H1 (cell line): ENCODE measurements around the gene ADAM12.

Experiments
- CTCF ChIP-seq, 3 experiments: IDR thresholded peaks; 1 replicate in 2 of 3; 2 replicates in 1 of 3; pipeline versions ENCODE4 v1.5.1 to v1.6.1; 2011; ENCODE audit warnings: low read length in 3 of 3, mild to moderate bottlenecking in 3 of 3, inconsistent platforms in 2 of 3, low read depth in 1 of 3, moderate library complexity in 1 of 3; ENCODE audit not compliant: insufficient read depth in 1 of 3; ENCODE audit errors: control extremely low read depth in 1 of 3
- EP300 ChIP-seq, 2 experiments: IDR thresholded peaks; 1 replicate in 1 of 2; 2 replicates in 1 of 2; pipeline ENCODE4 v1.6.1; 2011 to 2012; ENCODE audit warnings: low read depth in 2 of 2, low read length in 2 of 2, mild to moderate bottlenecking in 2 of 2, borderline replicate concordance in 1 of 2, inconsistent platforms in 1 of 2, moderate library complexity in 1 of 2
- HDAC6 ChIP-seq: IDR thresholded peaks from one replicate; pipeline ENCODE4 v1.7.1; 2012; ENCODE audit warnings: low read depth, mild to moderate bottlenecking, inconsistent platforms, low read length, moderate library complexity
- MAX ChIP-seq: IDR thresholded peaks from 2 replicates; pipeline ENCODE4 v1.6.1; 2012; ENCODE audit warnings: inconsistent platforms
- SUZ12 ChIP-seq: fragments of 200-600 bp; sonication (generic); IDR thresholded peaks from 2 replicates; pipeline ENCODE4 v1.6.1; 2012; ENCODE audit warnings: mild to moderate bottlenecking, inconsistent platforms, low read length, moderate library complexity, mixed read lengths

- TF ChIP-seq MAX: no peak
- TF ChIP-seq EP300 (IDR thresholded peaks at IDR 0.05; ENCODE audit: borderline replicate concordance in 1 of 2, low read depth in 2 of 2, low read length in 2 of 2): no peak
- TF ChIP-seq CTCF (IDR thresholded peaks at IDR 0.05; ENCODE audit: control extremely low read depth in 1 of 3, insufficient read depth in 1 of 3, low read depth in 1 of 3, low read length in 3 of 3): no peak
- TF ChIP-seq HDAC6: no peak
- no peak for TF ChIP-seq SUZ12
Measured at GRCh38 chr10:126218778-126219649, 169.3 kb downstream of the ADAM12 start.
